H1 (cell line): ENCODE results near the gene SRRT. TPM values are rescaled to one million over a fixed set of nuclear protein-coding genes. Genes with fewer than 3 reads are reported as not detected.

ENCODE experiments used
- CTCF ChIA-PET: fragments of 300-600 bp; sonication (Branson Sonifier 250); formaldehyde crosslinking; loops from one replicate; lab custom pipeline; 2021; ENCODE audit not compliant: partially characterized antibody; lab: Charles Lee
- POLR2A ChIA-PET: fragments of 300-600 bp; sonication (Branson Sonifier 250); formaldehyde crosslinking; loops from one replicate; lab custom pipeline; 2021; ENCODE audit warnings: inconsistent platforms; ENCODE audit not compliant: partially characterized antibody; lab: Charles Lee
- DNase-seq, 2 experiments: peaks; one replicate each; pipeline versions ENCODE4 v3.0.0 to v3.0.0-alpha.2; 2010 to 2022; ENCODE audit warnings: low spot score in 2 of 2, low read depth in 1 of 2, mixed read lengths in 1 of 2
- FAIRE-seq: peaks from 2 replicates; lab custom pipeline; 2011; peaks lifted over from hg19 to GRCh38; lab: Jason Lieb, UNC
- H2AFZ ChIP-seq: 2 replicates; pipeline ENCODE4 v1.8.1; 2012; ENCODE audit warnings: low read length, inconsistent platforms
- H2AK5ac ChIP-seq: 2 replicates; pipeline ENCODE4 v1.6.1; 2013; ENCODE audit warnings: low read depth, low read length
- H2BK120ac ChIP-seq: replicated peaks from 2 replicates; pipeline ENCODE3; 2013; ENCODE audit warnings: low read depth, low read length, inconsistent platforms
- H2BK12ac ChIP-seq: 2 replicates; pipeline ENCODE4 v1.6.1; 2013; ENCODE audit warnings: low read depth, low read length
- H2BK15ac ChIP-seq: 2 replicates; pipeline ENCODE4 v1.6.1; 2013; ENCODE audit warnings: low read length
- H2BK20ac ChIP-seq: 2 replicates; pipeline ENCODE4 v1.6.1; 2013; ENCODE audit warnings: low read length
- H2BK5ac ChIP-seq: 2 replicates; pipeline ENCODE4 v1.6.1; 2013; ENCODE audit warnings: low read depth, low read length
- H3K14ac ChIP-seq: 2 replicates; pipeline ENCODE4 v1.6.1; 2013; ENCODE audit warnings: inconsistent platforms; ENCODE audit not compliant: insufficient read length
- H3K18ac ChIP-seq: 2 replicates; pipeline ENCODE4 v1.6.1; 2013; ENCODE audit warnings: low read length; ENCODE audit errors: extremely low read depth
- H3K23ac ChIP-seq: 2 replicates; pipeline ENCODE4 v1.6.1; 2013; ENCODE audit warnings: inconsistent platforms; ENCODE audit not compliant: insufficient read length
- H3K23me2 ChIP-seq: 2 replicates; pipeline ENCODE4 v1.6.1; 2013; ENCODE audit warnings: low read depth, low read length
- H3K27ac ChIP-seq: 2 replicates; pipeline ENCODE4 v1.6.1; 2011; ENCODE audit warnings: low read depth, low read length, inconsistent platforms
- H3K27me3 ChIP-seq, 4 experiments: replicated peaks in 1 of 4; 1 replicate in 1 of 4; 2 replicates in 3 of 4; pipeline versions ENCODE4 v1.6.1 to v1.8.1; 2011 to 2013; ENCODE audit warnings: low read length in 3 of 4, mild to moderate bottlenecking in 3 of 4, inconsistent platforms in 2 of 4, mixed read lengths in 2 of 4, moderate library complexity in 1 of 4; ENCODE audit not compliant: control insufficient read depth in 3 of 4, insufficient read depth in 3 of 4; ENCODE audit errors: extremely low read depth in 1 of 4
- H3K36me3 ChIP-seq, 4 experiments: 2 replicates each; pipeline versions ENCODE4 v1.6.1 to v1.8.1; 2011 to 2013; ENCODE audit warnings: mild to moderate bottlenecking in 4 of 4, low read length in 3 of 4, moderate library complexity in 2 of 4, control low read depth in 1 of 4, inconsistent platforms in 1 of 4; ENCODE audit not compliant: insufficient read depth in 4 of 4, control insufficient read depth in 2 of 4
- H3K4ac ChIP-seq: replicated peaks from 2 replicates; pipeline ENCODE3; 2013; ENCODE audit warnings: low read length, low read depth, mixed read lengths, inconsistent platforms; ENCODE audit not compliant: insufficient read length
- H3K4me1 ChIP-seq, 4 experiments: replicated peaks in 1 of 4; 1 replicate in 1 of 4; 2 replicates in 3 of 4; pipeline versions ENCODE4 v1.6.1 to v1.8.1; 2011 to 2013; ENCODE audit warnings: low read length in 3 of 4, inconsistent platforms in 2 of 4, mixed read lengths in 1 of 4; ENCODE audit not compliant: insufficient read depth in 4 of 4, control insufficient read depth in 3 of 4
- H3K4me2 ChIP-seq, 2 experiments: 2 replicates each; pipeline versions ENCODE4 v1.6.1 to v1.8.1; 2011 to 2013; ENCODE audit warnings: low read depth in 2 of 2, low read length in 2 of 2, control low read depth in 1 of 2, inconsistent platforms in 1 of 2, mild to moderate bottlenecking in 1 of 2; ENCODE audit not compliant: insufficient read depth in 1 of 2
- H3K4me3 ChIP-seq, 4 experiments: fragments of 200-600, 300-600 bp in 1 of 4; sonication (generic), shearing (Covaris generic), sonication (Bioruptor Twin) in 1 of 4; 2 replicates each; pipeline versions ENCODE4 v1.5.1 to v1.8.1; 2011 to 2016; ENCODE audit warnings: low read length in 4 of 4, low read depth in 3 of 4, control low read depth in 2 of 4, inconsistent platforms in 2 of 4, mild to moderate bottlenecking in 2 of 4, mixed read lengths in 1 of 4, moderate library complexity in 1 of 4; ENCODE audit not compliant: insufficient read depth in 2 of 4; ENCODE audit errors: extremely low read depth in 1 of 4
- H3K56ac ChIP-seq: replicated peaks from 2 replicates; pipeline ENCODE3; 2013; ENCODE audit warnings: low read depth, mild to moderate bottlenecking, mixed read lengths, low read length, inconsistent platforms; ENCODE audit not compliant: insufficient read length
- H3K79me1 ChIP-seq: 2 replicates; pipeline ENCODE4 v1.6.1; 2013; ENCODE audit warnings: low read depth, low read length, control low read depth
- H3K79me2 ChIP-seq, 2 experiments: 2 replicates each; pipeline versions ENCODE4 v1.6.1 to v1.8.1; 2012 to 2013; ENCODE audit warnings: low read length in 2 of 2, mild to moderate bottlenecking in 2 of 2, inconsistent platforms in 1 of 2; ENCODE audit not compliant: insufficient read depth in 2 of 2, control insufficient read depth in 1 of 2
- H3K9ac ChIP-seq, 4 experiments: replicated peaks in 1 of 4; 1 replicate in 1 of 4; 2 replicates in 3 of 4; pipeline versions ENCODE4 v1.6.1 to v1.8.1; 2011 to 2013; ENCODE audit warnings: low read depth in 3 of 4, low read length in 3 of 4, control low read depth in 2 of 4, mild to moderate bottlenecking in 2 of 4, moderate library complexity in 2 of 4, inconsistent platforms in 1 of 4; ENCODE audit errors: extremely low read depth in 1 of 4
- H3K9me3 ChIP-seq, 2 experiments: 2 replicates each; pipeline versions ENCODE4 v1.6.1 to v1.8.1; 2012 to 2013; ENCODE audit warnings: mild to moderate bottlenecking in 2 of 2, moderate library complexity in 2 of 2, control low read depth in 1 of 2, inconsistent platforms in 1 of 2, low read depth in 1 of 2, low read length in 1 of 2, mixed read lengths in 1 of 2; ENCODE audit not compliant: insufficient read depth in 2 of 2
- H4K20me1 ChIP-seq, 2 experiments: replicated peaks in 1 of 2; 2 replicates each; pipeline versions ENCODE3 to v1.8.1; 2011 to 2013; ENCODE audit warnings: inconsistent platforms in 2 of 2, low read length in 2 of 2, mild to moderate bottlenecking in 1 of 2; ENCODE audit not compliant: insufficient read depth in 2 of 2, control insufficient read depth in 1 of 2
- H4K5ac ChIP-seq: 2 replicates; pipeline ENCODE4 v1.6.1; 2013; ENCODE audit warnings: low read length, low read depth, mixed read lengths, inconsistent platforms; ENCODE audit not compliant: insufficient read length
- H4K8ac ChIP-seq: 2 replicates; pipeline ENCODE4 v1.8.0; 2013; ENCODE audit warnings: mild to moderate bottlenecking, moderate library complexity, low read length, inconsistent platforms; ENCODE audit not compliant: insufficient read depth; ENCODE audit errors: extremely low read depth
- H4K91ac ChIP-seq: replicated peaks from 2 replicates; pipeline ENCODE3; 2013; ENCODE audit warnings: low read length, mixed read lengths, inconsistent platforms; ENCODE audit not compliant: insufficient read length
- ASH2L ChIP-seq: fragments of 200-600, 300-600 bp; sonication (generic); IDR thresholded peaks from one replicate; pipeline ENCODE4 v1.7.1; 2017; ENCODE audit warnings: low read length
- CBX5 ChIP-seq: fragments of 300-800, 300-1000 bp; sonication (generic); IDR thresholded peaks from 2 replicates; pipeline ENCODE4 v1.7.1; 2016; ENCODE audit warnings: antibody characterized with exemption, low read length, low read depth
- HDAC2 ChIP-seq, 2 experiments: fragments of 300-600 bp in 1 of 2; sonication (generic) in 1 of 2; IDR thresholded peaks; 2 replicates each; pipeline ENCODE4 v1.6.1; 2011 to 2012; ENCODE audit warnings: low read depth in 2 of 2, low read length in 2 of 2, mild to moderate bottlenecking in 2 of 2, moderate library complexity in 2 of 2, borderline replicate concordance in 1 of 2, inconsistent platforms in 1 of 2
- NRF1 ChIP-seq: IDR thresholded peaks from 2 replicates; pipeline ENCODE4 v1.6.1; 2011; ENCODE audit warnings: mild to moderate bottlenecking, low read depth, low read length, improper control_type of control experiment
- POLR2A ChIP-seq, 2 experiments: IDR thresholded peaks; 1 replicate in 1 of 2; 2 replicates in 1 of 2; pipeline ENCODE4 v1.6.1; 2011; ENCODE audit warnings: low read depth in 2 of 2, low read length in 2 of 2, mild to moderate bottlenecking in 2 of 2; ENCODE audit errors: control extremely low read depth in 1 of 2
- POLR2AphosphoS5 ChIP-seq: IDR thresholded peaks from 2 replicates; pipeline ENCODE4 v1.6.1; 2011; ENCODE audit warnings: low read depth, low read length
- RXRA ChIP-seq: IDR thresholded peaks from 2 replicates; pipeline ENCODE4 v1.6.1; 2011; ENCODE audit warnings: low read depth, mild to moderate bottlenecking, low read length, moderate library complexity; ENCODE audit not compliant: insufficient read depth
- SIN3A ChIP-seq, 2 experiments: IDR thresholded peaks in 1 of 2; conservative IDR thresholded peaks in 1 of 2; 2 replicates each; pipeline ENCODE4 v1.6.1; 2011 to 2012; ENCODE audit warnings: low read length in 2 of 2, improper control_type of control experiment in 1 of 2, low read depth in 1 of 2, mild to moderate bottlenecking in 1 of 2
- SUZ12 ChIP-seq: fragments of 200-600 bp; sonication (generic); IDR thresholded peaks from 2 replicates; pipeline ENCODE4 v1.6.1; 2012; ENCODE audit warnings: mild to moderate bottlenecking, inconsistent platforms, low read length, moderate library complexity, mixed read lengths
- TAF1 ChIP-seq: IDR thresholded peaks from 2 replicates; pipeline ENCODE4 v1.6.1; 2011; ENCODE audit warnings: mild to moderate bottlenecking, low read depth, low read length
- WGBS, 2 experiments: shearing (Covaris generic) in 1 of 2; methylation state at CpG; one replicate each; pipeline versions ENCODE4 v1.1.6 to v1.1.7; 2013 to 2015; ENCODE audit warnings: low lambda C conversion rate in 2 of 2, mixed read lengths in 2 of 2, inconsistent platforms in 1 of 2, low coverage in 1 of 2, missing lambda C conversion rate in 1 of 2; ENCODE audit not compliant: insufficient replicate concordance in 2 of 2, insufficient coverage in 1 of 2, insufficient read length in 1 of 2; ENCODE audit errors: extremely low coverage in 1 of 2, missing lambda C conversion rate in 1 of 2; 5-methylcytosine and 5-hydroxymethylcytosine counted together
- polyA plus RNA-seq, 7 experiments: library from polyadenylated mRNA; depleted of rRNA in 3 of 7; stranded (reverse) in 5 of 7; unstranded in 2 of 7; fragments of >200 nt in 5 of 7; fragments of 200-250 nt in 2 of 7; gene quantifications; 1 replicate in 5 of 7; 2 replicates in 1 of 7; 4 replicates in 1 of 7; pipeline versions ENCODE4 v1.2.1 to v1.2.3, GENCODE V29; 2011 to 2013; ENCODE audit warnings: missing spikeins in 2 of 7, mixed read lengths in 2 of 7
- total RNA-seq: library from RNA; stranded (reverse); fragmentation: NEBNext Ultra II Directional; extraction: Animal tissue kit (Norgen Biotek cat#: 25700); gene quantifications from 2 replicates; pipeline ENCODE4 v1.2.1, GENCODE V29; 2021

Gene SRRT
- total and polyA plus RNA-seq, 2 of the 8 experiments (the other 6 are each of a cell fraction or from before 2014, with no cell fraction given) = 66.7 to 237 TPM

DNA sequence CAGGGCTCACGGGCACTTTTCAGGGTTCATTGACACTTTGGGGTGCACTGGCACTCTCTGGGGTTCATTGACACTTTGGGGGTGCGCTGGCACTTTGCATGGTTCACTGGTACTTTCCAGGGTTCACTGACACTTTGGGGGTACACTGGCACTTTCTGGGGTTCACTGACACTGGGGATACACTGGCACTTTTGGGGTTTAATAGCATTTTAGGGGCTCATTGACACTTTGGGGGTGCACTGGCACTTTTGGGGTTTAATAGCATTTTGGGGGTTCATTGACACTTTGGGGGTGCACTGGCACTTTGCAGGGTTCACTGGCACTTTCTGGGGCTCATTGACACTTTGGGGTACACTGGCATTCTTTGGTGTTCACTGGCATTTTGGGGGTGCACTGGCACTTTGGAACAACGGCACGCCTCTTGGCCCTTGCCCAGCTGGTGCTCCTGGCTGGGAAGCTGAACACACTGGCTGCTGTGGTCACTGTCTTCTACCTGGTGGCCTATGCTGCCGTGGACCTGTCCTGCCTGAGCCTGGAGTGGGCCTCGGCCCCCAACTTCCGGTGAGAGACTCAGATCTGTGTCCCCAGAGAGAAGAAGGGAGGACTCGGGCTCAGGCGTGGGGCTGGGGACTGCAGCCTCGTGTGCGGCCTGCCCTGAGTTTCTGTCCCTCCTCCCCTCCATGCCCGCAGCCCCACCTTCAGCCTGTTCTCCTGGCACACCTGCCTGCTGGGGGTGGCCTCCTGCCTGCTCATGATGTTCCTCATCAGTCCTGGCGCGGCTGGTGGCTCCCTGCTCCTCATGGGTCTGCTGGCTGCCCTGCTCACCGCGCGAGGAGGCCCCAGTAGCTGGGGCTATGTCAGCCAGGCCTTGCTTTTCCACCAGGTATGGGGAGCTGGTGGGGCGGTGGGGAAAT, 13.9 kb upstream of the SRRT start:
- H2BK20ac ChIP-seq = no peak overlapping the region
- no peak overlapping the region for H3K14ac ChIP-seq
- no peaks in the 10 kb centered on the region for H3K23me2 ChIP-seq
- no peak overlapping the region for H2BK120ac ChIP-seq
- no peak overlapping the region for H2AK5ac ChIP-seq
- H3K27ac ChIP-seq = no peak overlapping the region
- no peak overlapping the region for H3K9ac ChIP-seq
- H3K79me2 ChIP-seq = peaks cover 0 to under 1% of the 10 kb centered on the region in 2 experiments; a peak in 1 of 4 replicates
- H3K18ac ChIP-seq = no peak overlapping the region
- CTCF ChIA-PET = interaction anchor here (0.9 to 4.5 kb wide), 3 partner anchors 9 to 60 kb away, joined by 3 to 25 read pairs (median 6); partner anchors contain the start of gene SLC12A9
- DNase-seq (no peak), FAIRE-seq (no peak)
- no peak overlapping the region for H2BK15ac ChIP-seq
- WGBS, 2 experiments = 92% methylated on average over 14 of the region's 18 CpGs; no CpG with 5 or more reads in 1 of the 2 experiments
- POLR2A ChIA-PET = interaction anchor here (0.9 to 1.2 kb wide), 2 partner anchors 27 to 29 kb away, joined by 4 read pairs; partner anchors contain the start of gene UFSP1
- H2AFZ ChIP-seq = no peak overlapping the region
- no peak overlapping the region for H2BK12ac ChIP-seq
- H4K8ac ChIP-seq = no peak overlapping the region
- H3K36me3 ChIP-seq = peaks cover 6 to 22% (median 11%) of the 10 kb centered on the region in 4 experiments; a peak in 7 of 8 replicates
- no peak overlapping the region for H2BK5ac ChIP-seq
- no peak overlapping the region for H4K91ac ChIP-seq
- H3K56ac ChIP-seq = no peak overlapping the region
- no peak overlapping the region for H3K4me3 ChIP-seq
- no peaks in the 10 kb centered on the region for H3K27me3 ChIP-seq
- H3K4me1 ChIP-seq = no peaks in the 10 kb centered on the region
- H3K23ac ChIP-seq = no peak overlapping the region
- no peak overlapping the region for H3K4ac ChIP-seq
- peaks cover 4% of the 10 kb centered on the region for H3K79me1 ChIP-seq
- no peak overlapping the region for H3K4me2 ChIP-seq
- no peak overlapping the region for H4K5ac ChIP-seq
- H3K9me3 ChIP-seq = no peaks in the 10 kb centered on the region
- H4K20me1 ChIP-seq = peaks cover 0 to 6% of the 10 kb centered on the region in 2 experiments
- TF ChIP-seq ASH2L = no peak
- TF ChIP-seq SUZ12 = no peak
- TF ChIP-seq NRF1 = no peak
- TF ChIP-seq RXRA = no peak
- TF ChIP-seq HDAC2 (IDR thresholded peaks at IDR 0.05; ENCODE audit: borderline replicate concordance in 1 of 2, low read depth in 2 of 2, low read length in 2 of 2) = no peak
- no peak for TF ChIP-seq TAF1
- TF ChIP-seq SIN3A (conservative IDR thresholded peaks at IDR 0.05 in 1 of 2, IDR thresholded peaks at IDR 0.05 in 1 of 2; ENCODE audit: low read depth in 1 of 2, low read length in 2 of 2) = no peak
- TF ChIP-seq POLR2A (IDR thresholded peaks at IDR 0.05; ENCODE audit: control extremely low read depth in 1 of 2, low read depth in 2 of 2, low read length in 2 of 2) = no peak
- TF ChIP-seq CBX5 = no peak
- no peak for TF ChIP-seq POLR2AphosphoS5
